ENCODE measurements around the gene CDH4.

Gene CDH4

GRCh38 chr20:61861054-61861841, 609.2 kb downstream of the CDH4 start:
- no peak for DNase-seq

- no peak for DNase-seq
Measured at GRCh38 chr20:61861858-61862257, 609.8 kb downstream of the CDH4 start.

GRCh38 chr20:61862881-61863280, 610.8 kb downstream of the CDH4 start:
- no peak for DNase-seq

- DNase-seq = no peak
Measured at GRCh38 chr20:61864481-61864880, 612.4 kb downstream of the CDH4 start.

- DNase-seq = no peak
Measured at GRCh38 chr20:61865353-61865752, 613.3 kb downstream of the CDH4 start.

GRCh38 chr20:61866165-61866564, 614.1 kb downstream of the CDH4 start:
- no peak for DNase-seq

GRCh38 chr20:61868006-61868405, 615.9 kb downstream of the CDH4 start:
- DNase-seq = no peak

- DNase-seq = no peak
Measured at GRCh38 chr20:61868466-61869090, 616.5 kb downstream of the CDH4 start.

GRCh38 chr20:61869750-61870507, 617.9 kb downstream of the CDH4 start:
- no peak for DNase-seq

- no peak for DNase-seq
Measured at GRCh38 chr20:61871160-61871559, 619.1 kb downstream of the CDH4 start.

- no peak for DNase-seq
Measured at GRCh38 chr20:61871913-61872312, 619.9 kb downstream of the CDH4 start.

- no peak for DNase-seq
Measured at GRCh38 chr20:61872371-61872900, 620.4 kb downstream of the CDH4 start.

- no peak for DNase-seq
Measured at GRCh38 chr20:61873651-61874420, 621.8 kb downstream of the CDH4 start.

GRCh38 chr20:61874421-61875068, 622.5 kb downstream of the CDH4 start:
- no peak for DNase-seq

- DNase-seq = no peak
Measured at GRCh38 chr20:61875221-61875885, 623.3 kb downstream of the CDH4 start.

GRCh38 chr20:61875996-61876395, 623.9 kb downstream of the CDH4 start:
- DNase-seq = no peak

GRCh38 chr20:61876952-61877728, 625.1 kb downstream of the CDH4 start:
- DNase-seq = peak; percentile 36

GRCh38 chr20:61877776-61878477, 625.9 kb downstream of the CDH4 start:
- DNase-seq = no peak

GRCh38 chr20:61878478-61879302, 626.6 kb downstream of the CDH4 start:
- DNase-seq = no peak

Data from right hindlimb (tissue), 1 donor.